Measurements from ENCODE around the gene RALGPS1. TPM values are rescaled to one million over a fixed set of nuclear protein-coding genes. Genes with fewer than 3 reads are reported as not detected.

The RALGPS1 gene
- total RNA-seq, 2 experiments from 2014 or later: 1.9 to 4.4 TPM

DNA sequence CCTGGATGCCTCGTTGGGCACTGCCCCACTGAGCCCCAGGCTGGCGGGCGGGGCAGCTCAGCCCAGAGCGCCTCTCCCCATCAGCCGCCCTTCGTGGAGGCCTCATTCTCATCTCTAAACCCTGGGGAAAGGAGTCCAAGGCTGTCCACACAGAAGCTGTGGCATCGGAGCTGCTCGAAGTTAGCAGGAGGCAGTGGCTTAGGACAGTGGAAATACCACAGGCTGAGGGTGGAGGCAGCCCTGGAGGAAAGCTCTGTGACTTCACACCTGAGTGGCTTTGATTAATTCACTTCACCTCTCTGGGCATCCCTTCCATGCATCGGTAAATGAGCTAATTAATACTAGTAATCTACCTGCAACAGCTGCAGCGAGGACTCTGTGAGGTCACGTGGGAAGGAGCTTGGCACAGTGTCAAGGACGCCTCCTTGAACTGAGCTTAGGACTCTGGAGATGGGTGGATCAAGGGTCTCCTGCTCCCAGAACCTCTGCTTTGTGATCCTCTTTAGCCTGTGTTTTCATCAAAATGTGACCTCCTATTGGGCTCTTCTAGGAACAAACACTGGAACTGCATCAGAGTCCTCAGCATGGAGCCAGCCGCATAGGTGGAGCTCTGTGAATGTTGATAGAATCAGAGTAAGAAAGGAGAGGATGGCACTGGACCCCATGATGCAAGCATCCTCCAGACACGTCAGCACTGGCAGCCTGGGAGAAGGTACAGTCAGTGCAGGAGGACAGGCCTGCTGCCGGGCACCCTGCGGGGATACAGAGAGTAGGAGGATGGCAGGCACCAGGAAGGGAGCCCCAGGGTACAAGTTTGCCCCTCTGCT, 208.7 kb downstream of the RALGPS1 start:
- Mint-ChIP-seq H3K9me3 (ENCODE audit: low read depth) (no peaks in the 10 kb centered on the region), H3K27ac (no peak overlapping the region), H3K4me1 (peaks cover 6% of the 10 kb centered on the region), H3K4me3 (no peak overlapping the region), H3K27me3 (peaks cover 69% of the 10 kb centered on the region), H3K36me3 (no peaks in the 10 kb centered on the region)
- DNase-seq (no peak), ATAC-seq (no peak)
- CTCF ChIA-PET: interaction anchor here (1.4 kb wide), 1 partner anchor 50 kb away, joined by 3 read pairs; no protein-coding TSS in a partner anchor

DNA sequence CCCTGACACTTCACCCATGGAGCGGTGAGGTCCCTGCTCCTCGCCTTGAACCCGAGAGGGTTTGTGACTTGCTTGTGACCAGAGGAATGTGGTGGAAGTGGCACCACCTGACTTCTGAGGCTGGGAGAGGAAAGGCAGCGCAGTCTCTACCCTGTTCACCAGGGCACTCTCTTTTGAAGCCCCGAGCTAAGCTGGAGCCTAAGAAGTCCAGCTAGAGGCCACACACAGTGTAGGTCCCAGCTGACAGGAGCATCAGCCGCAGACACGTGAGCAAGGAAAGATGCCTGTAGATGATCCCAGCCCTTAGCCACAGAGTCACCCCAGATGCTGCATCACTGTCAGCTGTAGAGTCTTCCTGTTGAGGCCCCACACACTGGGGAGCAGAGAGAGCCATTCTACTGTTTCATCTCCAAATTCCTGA, 209.5 kb downstream of the RALGPS1 start:
- no peak for ATAC-seq
- Mint-ChIP-seq H3K36me3 (no peaks in the 10 kb centered on the region), H3K4me3 (no peak overlapping the region), H3K9me3 (ENCODE audit: low read depth) (no peaks in the 10 kb centered on the region), H3K27ac (no peak overlapping the region), H3K4me1 (peaks cover 2% of the 10 kb centered on the region), H3K27me3 (peaks cover 69% of the 10 kb centered on the region)
- no peak for DNase-seq
- CTCF ChIA-PET: no interaction called here

DNA sequence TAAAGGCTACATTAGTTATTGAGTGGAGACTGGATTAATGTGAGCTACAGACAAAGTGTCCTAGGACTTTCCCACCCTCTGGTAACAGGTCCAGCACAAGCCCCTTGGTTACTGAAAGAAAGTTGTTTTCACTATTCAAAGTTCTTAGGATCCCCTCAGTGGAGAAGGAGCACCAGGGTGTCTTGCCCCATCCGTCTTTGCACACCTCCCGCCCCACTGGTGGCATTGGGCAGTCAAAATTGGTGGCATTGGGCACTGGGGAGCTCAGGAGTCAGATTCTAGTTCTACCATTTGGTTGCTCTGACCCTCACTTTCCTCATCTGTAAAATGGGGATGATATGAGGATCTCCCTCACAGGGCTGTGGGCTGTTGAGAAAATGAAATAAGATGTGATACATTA, 210.2 kb downstream of the RALGPS1 start:
- no peak overlapping the region for H3K27ac Mint-ChIP-seq
- peaks cover 69% of the 10 kb centered on the region for H3K27me3 Mint-ChIP-seq
- H3K4me3 Mint-ChIP-seq: no peak overlapping the region
- CTCF ChIA-PET: no interaction called here
- no peaks in the 10 kb centered on the region for H3K9me3 Mint-ChIP-seq (ENCODE audit: low read depth)
- no peaks in the 10 kb centered on the region for H3K36me3 Mint-ChIP-seq
- peaks cover 2% of the 10 kb centered on the region for H3K4me1 Mint-ChIP-seq
- DNase-seq (no peak), ATAC-seq (no peak)

DNA sequence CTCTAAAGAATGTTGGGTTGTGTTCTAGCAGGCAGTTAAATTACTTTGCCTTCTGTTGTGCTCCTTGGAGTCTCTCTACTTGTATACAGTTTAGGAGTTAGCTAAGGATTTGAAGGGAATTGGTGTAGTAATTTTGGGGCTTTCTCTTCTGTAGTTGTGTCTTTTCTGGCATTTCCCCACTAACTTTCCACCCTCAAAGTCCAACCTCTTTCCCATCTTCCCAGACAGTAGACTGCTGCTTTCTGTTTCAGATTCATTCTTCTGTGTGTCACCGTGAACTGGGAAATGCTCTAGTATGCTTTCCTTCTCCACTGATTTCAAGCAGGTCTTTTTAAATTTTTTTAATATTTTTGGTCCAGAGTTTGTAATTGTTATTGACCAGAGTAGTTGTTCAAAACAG, 212.4 kb downstream of the RALGPS1 start:
- H3K27ac Mint-ChIP-seq: no peak overlapping the region
- peaks cover 2% of the 10 kb centered on the region for H3K4me1 Mint-ChIP-seq
- no peak overlapping the region for H3K4me3 Mint-ChIP-seq
- DNase-seq (no peak), ATAC-seq (no peak)
- CTCF ChIA-PET: no interaction called here
- no peaks in the 10 kb centered on the region for H3K9me3 Mint-ChIP-seq (ENCODE audit: low read depth)
- H3K36me3 Mint-ChIP-seq: no peaks in the 10 kb centered on the region
- peaks cover 49% of the 10 kb centered on the region for H3K27me3 Mint-ChIP-seq

DNA sequence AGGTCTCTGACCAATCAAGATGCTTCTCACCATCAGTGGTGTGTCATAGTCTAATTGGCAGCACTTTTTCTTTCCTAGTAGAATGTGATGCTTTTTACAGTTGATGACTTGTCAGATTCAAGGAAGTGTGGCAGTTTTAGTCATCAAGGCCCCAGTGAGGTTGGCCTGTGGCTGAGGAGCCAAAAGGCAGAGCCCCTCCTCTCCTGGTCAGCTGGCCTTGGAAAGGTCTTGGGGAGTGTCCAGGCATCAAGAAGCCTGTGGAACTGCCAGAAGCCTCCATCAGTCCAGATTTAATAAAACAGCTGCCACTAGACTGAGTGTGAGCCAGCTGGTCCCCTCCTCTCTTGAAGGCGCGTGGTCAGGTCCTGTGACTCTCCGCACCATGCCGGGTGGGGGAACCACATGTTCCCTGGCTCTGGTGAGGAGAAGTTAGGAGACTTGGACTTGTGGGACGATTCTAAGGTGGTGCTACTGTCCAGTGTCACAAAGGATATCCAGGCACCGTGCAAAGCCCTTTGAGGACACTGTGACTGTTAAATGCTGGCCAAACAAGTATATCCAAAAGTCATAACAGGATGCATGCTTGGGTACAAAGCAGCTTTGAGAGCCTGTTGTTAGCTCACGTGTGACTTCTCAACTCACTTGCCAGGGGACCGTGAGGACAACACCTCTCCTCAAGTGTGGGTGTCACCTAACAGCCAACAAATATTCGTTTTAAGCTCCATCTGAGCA, 213.9 kb downstream of the RALGPS1 start:
- peaks cover 2% of the 10 kb centered on the region for H3K4me1 Mint-ChIP-seq
- H3K36me3 Mint-ChIP-seq: no peaks in the 10 kb centered on the region
- no peaks in the 10 kb centered on the region for H3K9me3 Mint-ChIP-seq (ENCODE audit: low read depth)
- CTCF ChIA-PET: interaction anchor here (1.4 kb wide), 1 partner anchor 70 kb away, joined by 4 read pairs; no protein-coding TSS in a partner anchor
- no peak overlapping the region for H3K4me3 Mint-ChIP-seq
- DNase-seq (no peak), ATAC-seq (no peak)
- H3K27ac Mint-ChIP-seq: no peak overlapping the region
- peaks cover 37% of the 10 kb centered on the region for H3K27me3 Mint-ChIP-seq

DNA sequence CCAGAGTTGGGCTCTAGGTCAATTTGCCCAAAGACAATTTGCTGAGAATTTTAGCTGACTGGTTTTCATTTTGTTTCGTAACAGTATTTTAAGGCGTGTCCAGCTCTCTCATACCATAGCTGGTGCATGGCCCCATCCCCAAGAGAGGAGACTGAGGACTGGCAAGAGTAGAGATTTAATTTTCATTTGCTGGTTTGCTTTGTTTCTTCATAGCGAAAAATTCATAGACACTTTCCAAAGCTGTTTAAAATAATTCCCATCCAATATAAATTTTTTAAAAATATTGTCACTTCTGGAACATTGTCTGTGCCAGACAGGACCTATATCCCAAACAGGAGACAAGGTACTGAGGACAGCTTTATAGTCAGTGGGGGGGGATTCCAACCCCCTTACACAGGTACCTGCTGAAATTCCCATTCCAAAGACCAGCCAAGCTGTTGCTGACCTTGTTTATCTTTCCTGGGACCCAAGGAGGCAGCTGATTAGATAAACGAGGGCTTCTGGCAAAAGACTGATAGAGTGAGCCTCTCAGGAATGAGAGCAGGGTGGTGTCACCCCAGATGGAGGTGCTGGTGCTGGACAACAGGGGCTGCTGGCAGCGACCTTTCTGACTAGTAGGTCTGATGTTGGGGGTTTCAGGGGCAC, 214.6 kb downstream of the RALGPS1 start:
- no peaks in the 10 kb centered on the region for H3K36me3 Mint-ChIP-seq
- H3K9me3 Mint-ChIP-seq (ENCODE audit: low read depth): no peaks in the 10 kb centered on the region
- H3K27ac Mint-ChIP-seq: no peak overlapping the region
- peaks cover 30% of the 10 kb centered on the region for H3K27me3 Mint-ChIP-seq
- ATAC-seq (no peak), DNase-seq (no peak)
- H3K4me1 Mint-ChIP-seq: peaks cover 2% of the 10 kb centered on the region
- CTCF ChIA-PET: interaction anchor here (1.4 kb wide), 1 partner anchor 70 kb away, joined by 4 read pairs; no protein-coding TSS in a partner anchor
- H3K4me3 Mint-ChIP-seq: no peak overlapping the region

DNA sequence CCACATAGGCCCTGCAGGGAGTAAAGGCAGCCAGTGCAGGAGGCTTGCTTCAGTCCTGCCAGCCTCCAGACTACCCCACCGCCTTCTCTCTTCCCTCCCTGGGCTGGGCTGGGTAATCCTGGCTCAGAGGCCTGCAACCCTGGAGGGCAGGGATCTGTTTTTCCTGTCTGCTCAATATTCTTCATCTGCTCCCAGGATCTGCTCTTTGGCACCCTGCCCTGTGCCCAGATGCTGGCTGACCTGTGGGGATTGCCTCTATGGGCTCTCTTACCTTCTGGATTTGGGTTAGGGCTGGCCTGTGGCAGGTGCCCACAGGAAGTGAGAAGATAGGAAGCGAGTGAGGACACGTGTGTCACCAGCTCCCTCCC, 215.1 kb downstream of the RALGPS1 start:
- no peaks in the 10 kb centered on the region for H3K36me3 Mint-ChIP-seq
- peaks cover 25% of the 10 kb centered on the region for H3K27me3 Mint-ChIP-seq
- H3K27ac Mint-ChIP-seq: no peak overlapping the region
- no peaks in the 10 kb centered on the region for H3K9me3 Mint-ChIP-seq (ENCODE audit: low read depth)
- ATAC-seq (no peak), DNase-seq (no peak)
- no peak overlapping the region for H3K4me3 Mint-ChIP-seq
- H3K4me1 Mint-ChIP-seq: peaks cover 2% of the 10 kb centered on the region
- CTCF ChIA-PET: interaction anchor here (1.4 kb wide), 1 partner anchor 69 kb away, joined by 4 read pairs; no protein-coding TSS in a partner anchor

DNA sequence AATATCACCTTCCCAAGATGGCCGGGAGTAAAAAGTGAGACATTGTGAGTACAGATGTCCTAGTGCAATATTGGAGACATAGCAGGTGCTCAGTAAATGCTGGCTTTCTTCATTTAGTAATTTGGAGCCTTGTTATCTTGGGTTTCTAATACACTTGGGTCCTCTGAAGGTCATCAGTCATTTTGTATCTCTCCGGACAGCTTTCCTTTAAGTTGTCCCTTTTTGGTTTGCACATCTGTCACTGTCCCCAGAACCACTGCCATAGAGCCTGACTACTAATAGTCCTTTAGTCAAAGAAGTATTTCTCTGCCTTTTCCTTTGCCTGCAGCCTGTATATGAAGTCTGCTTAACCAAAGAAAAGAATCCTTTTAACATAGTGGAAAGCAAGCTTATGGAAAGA, 215.7 kb downstream of the RALGPS1 start:
- Mint-ChIP-seq H3K27ac (no peak overlapping the region), H3K9me3 (ENCODE audit: low read depth) (no peaks in the 10 kb centered on the region), H3K27me3 (peaks cover 22% of the 10 kb centered on the region), H3K4me3 (no peak overlapping the region), H3K4me1 (peaks cover 2% of the 10 kb centered on the region), H3K36me3 (no peaks in the 10 kb centered on the region)
- ATAC-seq (no peak), DNase-seq (no peak)
- CTCF ChIA-PET: no interaction called here

DNA sequence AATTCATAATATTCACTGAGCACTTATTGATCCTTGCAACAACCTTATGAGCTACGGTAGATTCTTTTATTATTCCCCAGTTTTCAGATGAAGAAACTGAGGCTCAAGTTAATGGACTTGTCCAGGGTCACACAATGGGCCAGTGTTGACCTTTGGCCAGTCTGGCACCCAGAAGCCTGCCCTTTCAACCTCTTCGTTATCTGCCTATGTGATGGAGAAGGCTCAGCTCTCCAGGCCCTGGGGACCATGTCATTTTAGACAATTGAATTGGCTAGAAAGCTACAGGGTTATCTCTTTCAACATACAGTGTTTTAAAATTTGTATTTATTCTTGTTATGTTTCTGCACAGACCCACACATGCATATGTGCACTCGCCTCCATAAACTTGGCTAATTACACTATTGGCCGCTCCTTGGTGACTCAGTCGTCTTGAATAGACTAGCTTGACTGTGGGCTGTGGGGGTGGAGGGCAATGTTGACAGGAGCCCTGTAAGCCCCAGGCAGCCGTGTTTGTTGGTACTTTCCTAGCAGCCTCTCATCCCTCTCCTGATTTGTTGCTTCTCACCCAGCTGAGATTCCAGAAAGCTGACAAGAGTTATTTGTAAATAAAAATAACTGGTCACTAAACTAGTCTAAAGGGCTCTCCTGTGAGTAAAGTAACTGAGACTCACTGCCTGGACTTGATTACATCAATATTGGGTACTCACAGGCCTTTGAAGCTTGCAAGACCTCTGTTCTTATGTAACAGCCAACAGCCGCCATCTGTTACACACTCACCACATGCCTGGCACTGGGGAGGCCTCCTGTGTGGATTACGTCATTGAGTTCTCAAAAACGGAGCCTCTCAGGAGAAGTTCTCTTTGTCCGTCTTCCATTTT, 216.3 kb downstream of the RALGPS1 start:
- H3K27ac Mint-ChIP-seq: no peak overlapping the region
- H3K27me3 Mint-ChIP-seq: peaks cover 15% of the 10 kb centered on the region
- no peaks in the 10 kb centered on the region for H3K36me3 Mint-ChIP-seq
- H3K9me3 Mint-ChIP-seq (ENCODE audit: low read depth): no peaks in the 10 kb centered on the region
- DNase-seq (no peak), ATAC-seq (no peak)
- CTCF ChIA-PET: interaction anchor here (0.6 to 1.6 kb wide), 3 partner anchors 35 to 276 kb away, joined by 3 to 4 read pairs (median 3); no protein-coding TSS in a partner anchor
- H3K4me1 Mint-ChIP-seq: peaks cover 2% of the 10 kb centered on the region
- H3K4me3 Mint-ChIP-seq: no peak overlapping the region

DNA sequence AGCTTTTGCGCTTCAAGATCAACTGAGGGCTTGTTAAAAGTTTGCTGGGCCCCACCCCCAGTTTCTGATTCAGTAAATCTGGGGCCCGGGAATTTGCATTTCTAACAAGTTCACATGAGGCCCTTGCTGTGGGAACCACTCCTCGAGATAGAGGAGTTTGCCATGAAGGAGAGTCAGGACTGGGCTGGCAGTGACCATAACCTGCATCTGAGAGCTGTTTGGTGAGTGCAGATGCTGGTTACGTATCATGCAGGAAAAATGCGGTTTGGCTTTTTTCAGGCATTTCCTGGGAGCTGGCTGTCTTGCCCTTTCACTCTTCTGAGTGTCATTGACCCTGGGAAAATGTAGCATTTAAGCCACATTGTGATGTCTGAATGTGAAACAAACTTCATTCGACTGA, 217.3 kb downstream of the RALGPS1 start:
- Mint-ChIP-seq H3K4me3 (no peak overlapping the region), H3K36me3 (no peaks in the 10 kb centered on the region), H3K4me1 (peaks cover 2% of the 10 kb centered on the region), H3K27ac (no peak overlapping the region), H3K27me3 (peaks cover 6% of the 10 kb centered on the region), H3K9me3 (ENCODE audit: low read depth) (no peaks in the 10 kb centered on the region)
- DNase-seq (no peak), ATAC-seq (no peak)
- CTCF ChIA-PET: interaction anchor here (0.6 to 1.6 kb wide), 3 partner anchors 36 to 277 kb away, joined by 3 to 4 read pairs (median 3); no protein-coding TSS in a partner anchor

DNA sequence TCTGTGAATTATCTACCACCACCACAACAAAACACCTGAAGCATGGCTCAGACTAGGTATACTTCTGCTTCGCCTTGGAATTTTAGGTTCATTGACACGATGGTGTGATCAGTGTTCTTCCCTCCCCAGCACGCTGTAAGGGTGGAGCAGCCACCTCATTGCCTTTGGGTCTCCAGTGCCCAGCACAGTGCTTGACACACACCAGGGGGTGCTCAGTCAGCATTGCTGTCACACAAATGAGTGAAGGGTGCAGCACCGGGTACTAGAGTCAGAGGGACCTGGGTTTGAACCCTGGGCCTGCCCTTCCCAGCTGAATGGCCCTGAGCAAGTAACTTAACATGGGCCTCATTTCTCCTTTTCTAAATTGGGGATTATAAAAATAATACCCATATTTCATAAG, 217.8 kb downstream of the RALGPS1 start:
- ATAC-seq: no peak
- H3K4me3 Mint-ChIP-seq: no peak overlapping the region
- H3K9me3 Mint-ChIP-seq (ENCODE audit: low read depth): no peaks in the 10 kb centered on the region
- H3K27ac Mint-ChIP-seq: no peak overlapping the region
- CTCF ChIA-PET: interaction anchor here (1.1 to 1.6 kb wide), 2 partner anchors 36 to 65 kb away, joined by 3 read pairs; no protein-coding TSS in a partner anchor
- no peaks in the 10 kb centered on the region for H3K36me3 Mint-ChIP-seq
- no peak for DNase-seq
- peaks cover 2% of the 10 kb centered on the region for H3K4me1 Mint-ChIP-seq
- peaks cover 1% of the 10 kb centered on the region for H3K27me3 Mint-ChIP-seq

DNA sequence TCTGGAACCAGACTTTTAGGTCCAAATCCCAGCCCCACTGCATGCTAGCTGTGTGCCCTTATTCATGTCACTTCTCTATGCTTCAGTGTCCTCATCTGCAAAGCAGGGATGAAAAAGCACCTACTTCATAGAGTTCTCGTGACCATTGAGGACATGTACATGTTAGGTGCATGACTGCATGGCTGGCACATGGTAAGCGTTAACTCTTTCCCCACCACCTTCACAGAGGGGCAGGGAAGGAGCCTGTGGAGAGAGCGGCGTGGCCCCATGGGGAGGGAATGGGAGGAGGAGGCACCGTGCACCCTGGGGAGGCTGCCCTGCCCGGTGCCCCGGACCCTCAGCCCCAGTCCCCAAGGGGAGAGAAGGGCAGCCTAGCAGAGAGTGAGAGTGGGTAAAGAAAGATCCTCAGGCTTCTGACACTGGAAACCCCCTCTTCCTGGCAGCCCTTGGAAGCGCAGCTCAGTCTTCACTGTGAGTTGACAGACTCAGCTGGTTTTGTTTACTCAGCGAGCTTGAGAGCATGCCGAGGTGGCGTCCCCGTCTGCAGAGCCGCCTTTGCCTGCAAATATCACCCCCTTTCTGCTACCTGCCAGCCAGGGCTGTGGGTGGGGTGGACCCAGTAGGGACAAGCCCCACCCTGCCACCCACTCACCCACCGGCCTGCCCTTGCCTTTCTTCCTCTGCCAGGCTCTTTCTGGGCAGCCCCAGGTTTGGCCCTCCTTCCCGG, 218.5 kb downstream of the RALGPS1 start:
- CTCF ChIA-PET: no interaction called here
- no peak overlapping the region for H3K4me3 Mint-ChIP-seq
- no peaks in the 10 kb centered on the region for H3K9me3 Mint-ChIP-seq (ENCODE audit: low read depth)
- no peak overlapping the region for H3K27ac Mint-ChIP-seq
- H3K36me3 Mint-ChIP-seq: no peaks in the 10 kb centered on the region
- H3K27me3 Mint-ChIP-seq: no peaks in the 10 kb centered on the region
- DNase-seq: no peak
- peaks cover 2% of the 10 kb centered on the region for H3K4me1 Mint-ChIP-seq
- no peak for ATAC-seq
